Esophagus (tissue), 2 donors: ENCODE data around the gene FHIT. TPM values are rescaled to one million over a fixed set of nuclear protein-coding genes. Genes with fewer than 3 reads are reported as not detected.

ENCODE experiments used
- H3K27ac ChIP-seq, 2 donors: one replicate each; pipeline ENCODE4 v1.5.1; 2013; ENCODE audit warnings: low read depth in 2 of 2, mild to moderate bottlenecking in 2 of 2, inconsistent platforms in 1 of 2, low read length in 1 of 2, moderate library complexity in 1 of 2
- H3K27me3 ChIP-seq, 2 donors: one replicate each; pipeline ENCODE4 v1.6.1; 2013; ENCODE audit warnings: low read length in 2 of 2, control low read depth in 1 of 2, mild to moderate bottlenecking in 1 of 2; ENCODE audit not compliant: insufficient read depth in 2 of 2, control insufficient read depth in 1 of 2
- H3K36me3 ChIP-seq, 2 donors: one replicate each; pipeline ENCODE4 v1.6.1; 2013; ENCODE audit warnings: low read length in 1 of 2; ENCODE audit not compliant: control insufficient read depth in 2 of 2, insufficient read depth in 2 of 2
- H3K4me1 ChIP-seq, 2 donors: one replicate each; pipeline ENCODE4 v1.6.1; 2013; ENCODE audit warnings: low read length in 1 of 2; ENCODE audit not compliant: control insufficient read depth in 2 of 2, insufficient read depth in 2 of 2
- H3K4me3 ChIP-seq, 2 donors: one replicate each; pipeline ENCODE4 v1.5.1; 2013; ENCODE audit warnings: low read length in 2 of 2, mild to moderate bottlenecking in 2 of 2, low read depth in 1 of 2, moderate library complexity in 1 of 2
- H3K9me3 ChIP-seq, 2 donors: one replicate each; pipeline ENCODE4 v1.6.1; 2013; ENCODE audit warnings: mild to moderate bottlenecking in 2 of 2, low read depth in 1 of 2, low read length in 1 of 2, moderate library complexity in 1 of 2; ENCODE audit not compliant: control insufficient read depth in 2 of 2, insufficient read depth in 1 of 2
- WGBS, 2 donors: extraction: QIAGEN DNeasy Blood & Tissue Kit; methylation state at CpG; one replicate each; pipeline ENCODE4 v1.1.7; 2013; 5-methylcytosine and 5-hydroxymethylcytosine counted together
- polyA plus RNA-seq, 2 donors: library from polyadenylated mRNA; stranded (reverse); fragments of 200-250 nt; gene quantifications; one replicate each; pipeline ENCODE4 v1.2.3, GENCODE V29; 2013
- donor health status: healthy with polysubstance abuse.
- donor health status: Bipolar disorder and iron deficiency.

Gene FHIT
- polyA plus RNA-seq, 2 donors = 3.4 to 5.0 TPM

- 46 to 59% methylated on average over 8 of the region's 8 CpGs for WGBS, 2 donors
- no peaks in the 10 kb centered on the region for H3K27me3 ChIP-seq
- no peaks in the 10 kb centered on the region for H3K9me3 ChIP-seq
- no peak overlapping the region for H3K27ac ChIP-seq
- no peaks in the 10 kb centered on the region for H3K36me3 ChIP-seq
- no peak overlapping the region for H3K4me3 ChIP-seq
- H3K4me1 ChIP-seq = no peaks in the 10 kb centered on the region
These were observed 961.7 kb downstream of the FHIT start for GRCh38 chr3:60289341-60290121.

- Histone ChIP-seq H3K4me1 (no peaks in the 10 kb centered on the region), H3K36me3 (no peaks in the 10 kb centered on the region), H3K27me3 (no peaks in the 10 kb centered on the region), H3K9me3 (no peaks in the 10 kb centered on the region), H3K27ac (no peak overlapping the region), H3K4me3 (no peak overlapping the region)
- 90 to 91% methylated on average over 2 of the region's 2 CpGs for WGBS, 2 donors
These were observed 968.4 kb downstream of the FHIT start for GRCh38 chr3:60282866-60283265.

DNA sequence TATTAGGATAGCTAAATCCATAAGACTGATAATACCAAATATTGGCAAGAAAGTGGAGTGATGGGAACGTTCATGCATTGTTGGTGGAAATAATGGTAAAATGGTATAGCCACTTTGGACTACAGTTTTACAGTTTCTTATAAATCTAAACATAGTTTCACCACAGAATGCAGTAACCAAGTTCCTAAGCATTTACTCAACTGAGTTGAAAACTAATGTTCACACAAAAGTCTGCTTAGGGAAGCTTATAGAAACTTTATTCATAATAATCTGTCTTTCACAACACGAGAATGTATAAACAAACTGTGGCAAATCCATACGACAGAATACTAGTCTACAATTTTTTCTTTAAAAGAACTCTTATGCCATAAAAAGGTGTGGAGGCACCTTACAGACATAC lies 969.3 kb downstream of the FHIT start:
- Histone ChIP-seq H3K27ac (no peak overlapping the region), H3K9me3 (no peaks in the 10 kb centered on the region), H3K4me1 (no peaks in the 10 kb centered on the region), H3K27me3 (no peaks in the 10 kb centered on the region), H3K4me3 (no peak overlapping the region), H3K36me3 (no peaks in the 10 kb centered on the region)
- WGBS, 2 donors = 77 to 87% methylated on average over 3 of the region's 3 CpGs

GRCh38 chr3:60277361-60277800 lies 973.9 kb downstream of the FHIT start:
- Histone ChIP-seq H3K27ac (no peak overlapping the region), H3K4me1 (no peaks in the 10 kb centered on the region), H3K4me3 (no peak overlapping the region), H3K9me3 (no peaks in the 10 kb centered on the region), H3K27me3 (no peaks in the 10 kb centered on the region), H3K36me3 (no peaks in the 10 kb centered on the region)
- WGBS, 2 donors = 86 to 89% methylated on average over 6 of the region's 6 CpGs

DNA sequence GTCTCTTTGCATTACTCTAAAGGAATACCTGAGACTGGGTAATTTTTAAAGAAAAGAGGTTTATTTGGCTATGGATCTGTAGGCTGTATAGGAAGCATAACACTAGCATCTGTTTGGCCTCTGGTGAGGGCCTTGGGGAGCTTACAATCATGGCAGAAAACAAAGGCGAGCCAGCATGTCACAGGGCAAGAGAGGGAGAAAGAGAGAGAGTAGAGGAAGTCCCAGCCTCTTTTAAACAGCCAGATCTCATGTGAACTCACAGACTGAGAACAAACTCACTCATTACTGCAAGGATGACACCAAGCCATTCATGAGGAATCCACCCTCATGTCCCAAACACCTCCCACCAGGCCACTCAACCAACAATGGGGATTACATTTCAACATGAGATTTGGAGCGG lies 974.6 kb downstream of the FHIT start:
- WGBS, 2 donors = 92 to 95% methylated on average over 2 of the region's 2 CpGs
- H3K4me3 ChIP-seq = no peak overlapping the region
- no peak overlapping the region for H3K27ac ChIP-seq
- H3K4me1 ChIP-seq = no peaks in the 10 kb centered on the region
- no peaks in the 10 kb centered on the region for H3K36me3 ChIP-seq
- H3K27me3 ChIP-seq = no peaks in the 10 kb centered on the region
- H3K9me3 ChIP-seq = no peaks in the 10 kb centered on the region

DNA sequence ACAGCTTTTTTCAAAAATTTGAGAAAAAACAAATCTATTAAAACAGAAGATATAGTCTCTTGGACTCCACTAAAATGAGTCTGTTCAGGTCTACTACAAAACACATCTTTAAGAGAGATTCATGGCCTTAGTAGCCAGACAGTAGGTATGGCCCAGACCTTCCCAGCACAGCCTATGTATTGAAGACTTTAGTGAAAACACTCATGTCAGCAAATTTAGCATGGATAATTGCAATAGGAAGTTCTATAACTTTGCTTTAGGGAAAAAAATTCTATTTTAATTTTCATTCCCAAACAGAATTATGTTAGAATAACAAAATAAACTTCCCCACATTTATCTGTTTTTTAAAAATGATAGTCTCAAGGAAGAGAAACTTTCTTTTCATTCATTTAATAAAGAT lies 976.6 kb downstream of the FHIT start:
- Histone ChIP-seq H3K9me3 (no peaks in the 10 kb centered on the region), H3K27me3 (no peaks in the 10 kb centered on the region), H3K27ac (no peak overlapping the region), H3K36me3 (no peaks in the 10 kb centered on the region), H3K4me3 (no peak overlapping the region), H3K4me1 (no peaks in the 10 kb centered on the region)

DNA sequence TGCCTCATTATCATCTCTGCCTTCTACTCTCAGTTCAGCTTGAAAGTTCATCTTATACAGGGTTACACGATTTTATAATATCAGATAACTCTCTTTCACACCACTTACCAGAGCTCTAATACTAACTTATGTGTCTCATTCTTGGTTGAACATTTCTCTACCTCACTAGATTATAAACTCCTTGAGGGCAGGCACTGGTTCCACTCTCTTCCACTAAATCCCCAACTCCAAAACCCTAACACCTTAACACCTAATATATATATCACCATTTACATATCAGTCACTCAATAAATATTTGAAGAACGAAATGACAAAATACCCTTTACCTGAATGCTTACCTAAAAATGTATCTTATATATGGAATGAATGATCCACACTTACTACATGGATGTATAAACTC lies 977.2 kb downstream of the FHIT start:
- no peak overlapping the region for H3K27ac ChIP-seq
- WGBS, 2 donors = 80 to 85% methylated on average over 2 of the region's 2 CpGs
- H3K4me3 ChIP-seq = no peak overlapping the region
- H3K27me3 ChIP-seq = no peaks in the 10 kb centered on the region
- H3K36me3 ChIP-seq = no peaks in the 10 kb centered on the region
- no peaks in the 10 kb centered on the region for H3K9me3 ChIP-seq
- no peaks in the 10 kb centered on the region for H3K4me1 ChIP-seq

GRCh38 chr3:60269829-60270266 lies 981.4 kb downstream of the FHIT start:
- Histone ChIP-seq H3K27ac (no peak overlapping the region), H3K27me3 (no peaks in the 10 kb centered on the region), H3K9me3 (no peaks in the 10 kb centered on the region), H3K36me3 (no peaks in the 10 kb centered on the region), H3K4me3 (no peak overlapping the region), H3K4me1 (no peaks in the 10 kb centered on the region)
- WGBS, 2 donors = 84 to 98% methylated on average over 7 of the region's 7 CpGs

DNA sequence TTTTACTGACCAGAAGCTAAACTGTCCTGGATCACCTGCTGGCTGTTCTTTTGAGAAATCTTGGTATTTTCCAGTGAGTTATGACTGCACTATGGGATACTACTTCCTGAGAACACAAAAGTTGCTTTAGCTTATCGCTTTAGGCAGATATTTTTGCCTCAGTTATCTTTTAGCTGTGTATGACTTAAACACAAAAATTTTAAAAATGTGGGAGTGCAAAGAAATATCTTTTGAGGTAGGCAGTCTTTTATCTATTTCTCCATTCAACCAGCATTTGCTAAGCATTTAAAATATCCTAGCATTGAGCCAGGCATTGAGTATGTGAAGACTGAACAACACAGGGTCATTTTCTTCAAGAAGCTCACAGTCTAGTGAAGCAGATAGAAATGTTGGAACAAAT lies 981.9 kb downstream of the FHIT start:
- H3K27me3 ChIP-seq = no peaks in the 10 kb centered on the region
- no peak overlapping the region for H3K27ac ChIP-seq
- no peaks in the 10 kb centered on the region for H3K36me3 ChIP-seq
- no peaks in the 10 kb centered on the region for H3K4me1 ChIP-seq
- no peak overlapping the region for H3K4me3 ChIP-seq
- WGBS, 2 donors = 88 to 96% methylated on average over 1 of the region's 1 CpG
- H3K9me3 ChIP-seq = no peaks in the 10 kb centered on the region

DNA sequence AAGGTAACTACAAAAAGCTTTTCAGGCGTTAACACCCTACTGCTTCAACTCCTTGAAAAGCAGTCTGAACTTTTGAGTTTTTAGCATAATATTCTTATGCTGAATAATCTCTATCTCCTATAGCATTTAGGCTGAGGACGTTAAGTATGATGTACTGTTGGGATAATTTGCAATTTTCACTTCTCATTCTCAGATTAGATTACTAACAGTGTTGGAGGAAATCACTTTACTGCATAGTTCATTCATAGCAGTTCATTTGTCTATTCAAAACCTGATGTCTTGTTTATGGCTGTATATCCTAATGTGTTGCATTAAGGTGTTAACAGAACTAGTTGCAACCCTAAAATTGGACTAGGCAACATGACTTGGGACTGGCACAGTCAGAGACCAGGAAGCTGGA lies 983.1 kb downstream of the FHIT start:
- no peaks in the 10 kb centered on the region for H3K4me1 ChIP-seq
- no peak overlapping the region for H3K4me3 ChIP-seq
- H3K36me3 ChIP-seq = no peaks in the 10 kb centered on the region
- H3K27me3 ChIP-seq = no peaks in the 10 kb centered on the region
- 27 to 34% methylated on average over 2 of the region's 2 CpGs for WGBS, 2 donors
- no peak overlapping the region for H3K27ac ChIP-seq
- H3K9me3 ChIP-seq = no peaks in the 10 kb centered on the region
